BJ (cell line): ENCODE data around the gene AURKA. TPM values are rescaled to one million over a fixed set of nuclear protein-coding genes. Genes with fewer than 3 reads are reported as not detected.

Experiments used
- CTCF ChIA-PET: fragments of 350-600 bp; formaldehyde crosslinking; extraction: SDS; loops from one replicate; lab custom pipeline; 2021; ENCODE audit warnings: antibody characterized with exemption, inconsistent platforms; lab: Yijun Ruan, JAX
- POLR2A ChIA-PET: fragments of 300-600 bp; sonication (Branson Sonifier 250); formaldehyde crosslinking; extraction: SDS; loops from one replicate; lab custom pipeline; 2021; ENCODE audit warnings: antibody characterized with exemption; lab: Charles Lee
- DNase-seq: peaks from one replicate; pipeline ENCODE4 v3.0.0-alpha.2; 2011; ENCODE audit warnings: low read depth
- H3K27me3 ChIP-seq: 2 replicates; pipeline ENCODE4 v1.6.0; 2011; ENCODE audit warnings: low read length; ENCODE audit not compliant: control insufficient read depth, insufficient read depth
- H3K36me3 ChIP-seq: 2 replicates; pipeline ENCODE4 v1.5.1; 2011; ENCODE audit warnings: low read length; ENCODE audit not compliant: control insufficient read depth, insufficient read depth
- H3K4me3 ChIP-seq: 2 replicates; pipeline ENCODE4 v1.5.1; 2011; ENCODE audit warnings: low read depth, mild to moderate bottlenecking, control low read depth, low read length
- CTCF ChIP-seq: IDR thresholded peaks from 2 replicates; pipeline ENCODE4 v1.5.1; 2011; ENCODE audit warnings: low read depth, mild to moderate bottlenecking, control low read depth, inconsistent platforms, low read length, moderate library complexity; ENCODE audit not compliant: insufficient read depth
- polyA minus RNA-seq: library from RNA; depleted of rRNA, polyadenylated mRNA; stranded (reverse); fragments of >200 nt; gene quantifications from 2 replicates; pipeline ENCODE4 v1.2.3, GENCODE V29; 2011; rRNA and poly(A)+ RNA removed
- polyA plus RNA-seq: library from polyadenylated mRNA; depleted of rRNA; stranded (reverse); fragments of >200 nt; gene quantifications from 2 replicates; pipeline ENCODE4 v1.2.3, GENCODE V29; 2011; rRNA removed

AURKA gene
- polyA plus RNA-seq = 40.4 and 46.4 TPM in 2 replicates
- 20.1 and 23.6 TPM in 2 replicates for polyA minus RNA-seq

GRCh38 chr20:56392132-56392880 lies at the start of gene AURKA, which contains the start of gene CSTF1:
AURKA (minus strand) TSS chr20:56392215; CDS start chr20:56388197, 4,018 bp downstream.
CSTF1 (plus strand) TSS chr20:56392645; CDS start chr20:56395553, 2,908 bp downstream.
- ChIA-PET CTCF (interaction anchor here (1.1 kb wide), 1 partner anchor 42 kb away, joined by 3 read pairs; no protein-coding TSS in a partner anchor), POLR2A (no interaction called here)
- peak; percentile 99 for DNase-seq
- Histone ChIP-seq H3K4me3 (peak within 1 kb of the TSS; percentile 87), H3K27me3 (no peaks in the 10 kb centered on the region), H3K36me3 (peaks cover 8% of the 10 kb centered on the region)
- TF ChIP-seq CTCF = no peak

DNA sequence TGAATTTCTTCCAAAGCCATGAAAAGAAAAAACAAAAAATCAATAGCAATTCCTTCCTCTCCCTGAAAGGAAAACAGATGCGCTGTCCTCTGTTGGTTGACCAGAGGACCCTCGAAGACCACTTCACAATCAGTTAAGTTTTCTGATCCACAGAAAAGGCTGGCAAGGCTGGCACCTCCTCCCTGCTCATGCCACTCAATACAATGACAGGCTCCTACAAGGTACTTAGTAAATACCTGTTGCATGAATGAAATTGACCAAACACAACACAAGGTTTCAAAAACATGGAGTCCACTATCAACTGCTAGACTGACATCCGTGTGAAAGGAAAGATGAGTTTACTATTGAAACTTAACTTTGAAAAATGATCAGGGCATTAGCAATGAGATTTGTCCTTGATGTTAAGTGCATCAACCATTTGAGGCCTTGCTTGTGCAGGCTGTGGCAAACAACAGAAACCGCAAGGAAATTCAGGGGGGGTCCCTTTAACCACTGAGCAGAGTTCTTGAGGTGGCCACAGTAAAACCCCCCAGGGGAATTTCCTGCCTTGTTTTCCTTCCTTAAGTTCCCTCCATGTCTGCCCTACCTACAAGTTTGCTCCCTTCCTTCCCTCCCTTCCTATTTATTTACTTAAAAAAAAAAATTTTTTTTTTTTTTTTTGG lies 48.5 kb upstream of the AURKA start:
- H3K4me3 ChIP-seq = no peak overlapping the region
- ChIA-PET CTCF (interaction anchor here (1.5 to 1.6 kb wide), 2 partner anchors 28 to 45 kb away, joined by 3 read pairs; partner anchors contain the start of gene RTF2), POLR2A (interaction anchor here (0.9 kb wide), 1 partner anchor 11 kb away, joined by 4 read pairs; no protein-coding TSS in a partner anchor)
- no peak for DNase-seq
- TF ChIP-seq CTCF = no peak
- no peaks in the 10 kb centered on the region for H3K36me3 ChIP-seq
- no peaks in the 10 kb centered on the region for H3K27me3 ChIP-seq

- Histone ChIP-seq H3K27me3 (no peaks in the 10 kb centered on the region), H3K4me3 (no peak overlapping the region), H3K36me3 (no peaks in the 10 kb centered on the region)
- TF ChIP-seq CTCF = no peak
- DNase-seq = peak; percentile 98
- ChIA-PET CTCF (interaction anchor here (1.5 to 1.6 kb wide), 2 partner anchors 28 to 45 kb away, joined by 3 read pairs; partner anchors contain the start of gene RTF2), POLR2A (interaction anchor here (0.7 to 0.9 kb wide), 3 partner anchors 10 to 45 kb away, joined by 3 to 4 read pairs (median 3); no protein-coding TSS in a partner anchor)
Measured at GRCh38 chr20:56439771-56440291, 47.8 kb upstream of the AURKA start.

GRCh38 chr20:56438284-56438683 lies 46.3 kb upstream of the AURKA start:
- Histone ChIP-seq H3K36me3 (no peaks in the 10 kb centered on the region), H3K27me3 (no peaks in the 10 kb centered on the region), H3K4me3 (no peak overlapping the region)
- TF ChIP-seq CTCF = no peak
- ChIA-PET CTCF (no interaction called here), POLR2A (no interaction called here)
- no peak for DNase-seq
